ENCODE measurements around the gene KCNJ16. TPM values are rescaled to one million over a fixed set of nuclear protein-coding genes. Genes with fewer than 3 reads are reported as not detected.
A peak's percentile ranks its signal among the peaks of the same experiment; 100 is the strongest.

KCNJ16 gene
- total and polyA plus RNA-seq, 9 of the 15 experiments (the other 6 are each of a cell fraction or from before 2014, with no cell fraction given) = 0.01 to 0.75 (median 0.07) TPM; not detected in 4

GRCh38 chr17:70183508-70183907 lies 108.5 kb downstream of the KCNJ16 start (continued):
- TF ChIP-seq BDP1 (IDR thresholded peaks at IDR 0.05; ENCODE audit: insufficient read depth, insufficient read length) = no peak

DNA sequence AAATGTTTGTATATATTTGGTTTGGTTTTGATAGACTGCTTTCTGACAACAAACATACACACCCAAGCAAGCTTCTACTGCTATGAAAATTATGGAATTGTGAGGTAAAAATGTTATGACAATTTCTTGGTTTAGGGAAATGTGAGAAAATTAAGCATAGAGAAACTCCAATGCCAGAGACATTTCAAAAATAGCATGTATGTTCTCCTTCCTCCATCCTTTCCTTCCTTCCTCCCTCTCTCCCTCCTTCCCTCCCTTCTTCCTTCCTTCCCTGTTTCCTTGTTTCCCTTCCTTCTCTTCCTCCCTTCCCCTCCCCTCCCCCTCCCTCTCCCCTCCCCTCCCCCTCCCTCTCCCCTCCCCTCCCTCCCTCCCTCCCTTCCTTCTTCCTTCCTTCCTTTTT lies 109.2 kb downstream of the KCNJ16 start:
- Histone ChIP-seq H3K27me3 (ENCODE audit: control insufficient read depth in 2 of 2, insufficient read depth in 2 of 2, low read length in 2 of 2) (no peaks in the 10 kb centered on the region), H3K9me3 (replicated peaks; ENCODE audit: control insufficient read depth, insufficient read depth, low read depth, low read length) (no peaks in the 10 kb centered on the region), H2AFZ (ENCODE audit: low read depth, low read length) (no peak overlapping the region), H3K9me1 (ENCODE audit: control insufficient read depth, insufficient read depth, low read length) (no peaks in the 10 kb centered on the region), H3K4me3 (no peak overlapping the region), H3K36me3 (ENCODE audit: control insufficient read depth, insufficient read depth, low read length) (no peaks in the 10 kb centered on the region), H3K27ac (ENCODE audit: extremely low read depth, low read depth, low read length) (no peak overlapping the region), H3K4me2 (ENCODE audit: insufficient read depth, low read length) (no peak overlapping the region), H3K79me2 (ENCODE audit: control insufficient read depth, insufficient read depth, low read length) (no peaks in the 10 kb centered on the region), H4K20me1 (replicated peaks; ENCODE audit: control insufficient read depth, insufficient read depth, low read length) (no peaks in the 10 kb centered on the region), H3K4me1 (replicated peaks in 1 of 2; ENCODE audit: control insufficient read depth in 2 of 2, insufficient read depth in 2 of 2, low read length in 2 of 2) (no peaks in the 10 kb centered on the region), H3K9ac (ENCODE audit: insufficient read depth in 1 of 2, low read depth in 2 of 2, low read length in 2 of 2) (no peak overlapping the region)
- TF ChIP-seq PCBP2 (IDR thresholded peaks at IDR 0.05; ENCODE audit: low read depth, low read length, poor library complexity, severe bottlenecking) = peak; percentile 89
- no peak for TF ChIP-seq MAFG (tag; conservative IDR thresholded peaks at IDR 0.05)
- peak; percentile 41 for TF ChIP-seq HNRNPK (IDR thresholded peaks at IDR 0.05; ENCODE audit: low read depth, low read length, poor library complexity, severe bottlenecking)
- BruUV-seq (replicated peaks) = no TSS peak
- FAIRE-seq = no peak
- ATAC-seq = no peak
- intact Hi-C loops (cut with micrococcal nuclease) = no loop called here
- DNase-seq (ENCODE audit: extremely low read depth in 1 of 4, low spot score in 3 of 4) = no peak
- ChIA-PET POLR2A (no interaction called here), CTCF (ENCODE audit: low intra/inter-chr PET ratio) (no interaction called here)
- in situ Hi-C loops (cut with MboI) = no loop called here

DNA sequence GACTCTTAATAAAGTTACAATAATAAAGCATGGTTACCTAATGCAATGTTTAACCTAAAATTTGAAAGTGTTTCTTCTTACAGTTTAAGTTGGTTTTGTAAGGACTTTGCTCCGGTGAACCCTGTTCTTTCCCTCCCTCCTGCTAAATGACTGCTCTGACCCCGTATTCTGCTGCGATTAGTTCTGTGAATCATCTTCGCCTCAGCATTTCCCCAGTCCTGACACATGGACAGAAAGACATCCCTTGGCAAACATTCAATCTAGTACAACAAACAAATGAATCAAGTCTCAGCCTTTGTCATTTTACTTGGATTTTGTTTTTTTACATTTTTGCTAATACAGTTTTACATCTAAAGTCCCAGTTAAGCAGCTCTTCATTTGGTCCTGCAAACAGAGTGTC lies 109.7 kb downstream of the KCNJ16 start:
- H3K9ac ChIP-seq (ENCODE audit: insufficient read depth in 1 of 2, low read depth in 2 of 2, low read length in 2 of 2) = no peak overlapping the region
- no peaks in the 10 kb centered on the region for H3K79me2 ChIP-seq (ENCODE audit: control insufficient read depth, insufficient read depth, low read length)
- no peaks in the 10 kb centered on the region for H3K9me1 ChIP-seq (ENCODE audit: control insufficient read depth, insufficient read depth, low read length)
- in situ Hi-C loops (cut with MboI) (no loop called here), intact Hi-C loops (cut with micrococcal nuclease) (no loop called here)
- no peak overlapping the region for H3K27ac ChIP-seq (ENCODE audit: extremely low read depth, low read depth, low read length)
- no peaks in the 10 kb centered on the region for H3K9me3 ChIP-seq (replicated peaks; ENCODE audit: control insufficient read depth, insufficient read depth, low read depth, low read length)
- DNase-seq (ENCODE audit: extremely low read depth in 1 of 4, low spot score in 3 of 4) (no peak), ATAC-seq (no peak), FAIRE-seq (no peak)
- BruUV-seq (replicated peaks) = no TSS peak
- 0% methylated on average over 4 of the region's 4 CpGs for WGBS (ENCODE audit: insufficient coverage, low coverage, missing lambda C conversion rate)
- no peaks in the 10 kb centered on the region for H3K36me3 ChIP-seq (ENCODE audit: control insufficient read depth, insufficient read depth, low read length)
- H2AFZ ChIP-seq (ENCODE audit: low read depth, low read length) = no peak overlapping the region
- ChIA-PET CTCF (ENCODE audit: low intra/inter-chr PET ratio) (no interaction called here), POLR2A (no interaction called here)
- H3K4me2 ChIP-seq (ENCODE audit: insufficient read depth, low read length) = no peak overlapping the region
- H3K4me1 ChIP-seq (replicated peaks in 1 of 2; ENCODE audit: control insufficient read depth in 2 of 2, insufficient read depth in 2 of 2, low read length in 2 of 2) = no peaks in the 10 kb centered on the region
- no peaks in the 10 kb centered on the region for H4K20me1 ChIP-seq (replicated peaks; ENCODE audit: control insufficient read depth, insufficient read depth, low read length)
- H3K4me3 ChIP-seq = no peak overlapping the region
- H3K27me3 ChIP-seq (ENCODE audit: control insufficient read depth in 2 of 2, insufficient read depth in 2 of 2, low read length in 2 of 2) = no peaks in the 10 kb centered on the region
- no peak for TF ChIP-seq SIX5 (IDR thresholded peaks at IDR 0.05; ENCODE audit: borderline replicate concordance in 1 of 2, insufficient read depth in 1 of 2, low read depth in 1 of 2, low read length in 2 of 2)
- TF ChIP-seq, protein P1, sequence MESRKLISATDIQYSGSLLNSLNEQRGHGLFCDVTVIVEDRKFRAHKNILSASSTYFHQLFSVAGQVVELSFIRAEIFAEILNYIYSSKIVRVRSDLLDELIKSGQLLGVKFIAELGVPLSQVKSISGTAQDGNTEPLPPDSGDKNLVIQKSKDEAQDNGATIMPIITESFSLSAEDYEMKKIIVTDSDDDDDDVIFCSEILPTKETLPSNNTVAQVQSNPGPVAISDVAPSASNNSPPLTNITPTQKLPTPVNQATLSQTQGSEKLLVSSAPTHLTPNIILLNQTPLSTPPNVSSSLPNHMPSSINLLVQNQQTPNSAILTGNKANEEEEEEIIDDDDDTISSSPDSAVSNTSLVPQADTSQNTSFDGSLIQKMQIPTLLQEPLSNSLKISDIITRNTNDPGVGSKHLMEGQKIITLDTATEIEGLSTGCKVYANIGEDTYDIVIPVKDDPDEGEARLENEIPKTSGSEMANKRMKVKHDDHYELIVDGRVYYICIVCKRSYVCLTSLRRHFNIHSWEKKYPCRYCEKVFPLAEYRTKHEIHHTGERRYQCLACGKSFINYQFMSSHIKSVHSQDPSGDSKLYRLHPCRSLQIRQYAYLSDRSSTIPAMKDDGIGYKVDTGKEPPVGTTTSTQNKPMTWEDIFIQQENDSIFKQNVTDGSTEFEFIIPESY (CRISPR knock-in tag; IDR thresholded peaks at IDR 0.05) = no peak
- TF ChIP-seq FOXP4 (CRISPR knock-in tag; IDR thresholded peaks at IDR 0.05; ENCODE audit: borderline replicate concordance) = no peak
- TF ChIP-seq ZNF511 (CRISPR knock-in tag; IDR thresholded peaks at IDR 0.05) = no peak
- no peak for TF ChIP-seq BMI1 (IDR thresholded peaks at IDR 0.05; ENCODE audit: low read length)
- TF ChIP-seq NR1H2 (CRISPR knock-in tag; IDR thresholded peaks at IDR 0.05) = no peak
